GM23338 (cell line): ENCODE measurements around the gene SPIRE1. TPM values are rescaled to one million over a fixed set of nuclear protein-coding genes. Genes with fewer than 3 reads are reported as not detected.

Experiments used
- ATAC-seq: fragments of 200-7000 bp; cut with Tn5 transposase; 3 replicates; pipeline ENCODE4 v1.9.1; 2020
- DNase-seq: peaks from one replicate; pipeline ENCODE4 v3.0.0-alpha.2; 2015; ENCODE audit warnings: low spot score
- H2AFZ ChIP-seq: fragments of 200-600 bp; sonication (generic); 2 replicates; pipeline ENCODE4 v1.8.0; 2016; ENCODE audit warnings: antibody characterized with exemption, mild to moderate bottlenecking, moderate library complexity
- H3F3A ChIP-seq: fragments of 200-600 bp; sonication (generic); replicated peaks from 2 replicates; pipeline ENCODE4 v1.8.0; 2017; ENCODE audit warnings: antibody characterized with exemption, mixed run types, low read depth
- H3K27ac ChIP-seq: fragments of 200-600 bp; sonication (generic); 2 replicates; pipeline ENCODE4 v1.6.1; 2016; ENCODE audit warnings: low read depth
- H3K27me3 ChIP-seq: fragments of 200-600 bp; sonication (generic); 2 replicates; pipeline ENCODE4 v1.8.0; 2016; ENCODE audit warnings: mild to moderate bottlenecking, mixed run types, moderate library complexity; ENCODE audit not compliant: insufficient read depth
- H3K36me3 ChIP-seq: fragments of 200-600 bp; sonication (generic); 2 replicates; pipeline ENCODE4 v1.8.0; 2016; ENCODE audit warnings: mild to moderate bottlenecking; ENCODE audit not compliant: insufficient read depth
- H3K4me1 ChIP-seq: fragments of 200-600 bp; sonication (generic); 2 replicates; pipeline ENCODE4 v1.8.0; 2016; ENCODE audit warnings: mild to moderate bottlenecking, moderate library complexity; ENCODE audit not compliant: insufficient read depth
- H3K4me2 ChIP-seq: fragments of 200-600 bp; sonication (generic); 2 replicates; pipeline ENCODE4 v1.7.1; 2017; ENCODE audit warnings: mixed run types
- H3K4me3 ChIP-seq: fragments of 200-600 bp; sonication (generic); 2 replicates; pipeline ENCODE4 v1.6.1; 2016; ENCODE audit warnings: mixed run types
- H3K79me2 ChIP-seq: fragments of 200-600 bp; sonication (generic); replicated peaks from 2 replicates; pipeline ENCODE4 v1.8.0; 2017; ENCODE audit warnings: mild to moderate bottlenecking; ENCODE audit not compliant: insufficient read depth
- H3K9me2 ChIP-seq: fragments of 200-600 bp; sonication (generic); 2 replicates; pipeline ENCODE4 v1.8.0; 2017; ENCODE audit not compliant: insufficient read depth
- H4K20me1 ChIP-seq: fragments of 200-600 bp; sonication (generic); replicated peaks from 2 replicates; pipeline ENCODE4 v1.8.0; 2017; ENCODE audit warnings: mild to moderate bottlenecking; ENCODE audit not compliant: insufficient read depth
- H3K27ac Mint-ChIP-seq: 2 replicates; pipeline ENCODE4 v1.8.0; 2020; ENCODE audit warnings: inconsistent platforms, mild to moderate bottlenecking, moderate library complexity, mixed read lengths
- H3K27me3 Mint-ChIP-seq: 3 replicates; pipeline ENCODE4 v1.8.0; 2022; ENCODE audit warnings: low read depth, mild to moderate bottlenecking, moderate library complexity, mixed read lengths, inconsistent platforms; ENCODE audit not compliant: insufficient read depth, poor library complexity
- H3K36me3 Mint-ChIP-seq: 3 replicates; pipeline ENCODE4 v1.8.0; 2021; ENCODE audit warnings: low read depth, mild to moderate bottlenecking, inconsistent platforms, moderate library complexity, mixed read lengths
- H3K4me1 Mint-ChIP-seq: 3 replicates; pipeline ENCODE4 v1.8.0; 2020; ENCODE audit warnings: mild to moderate bottlenecking, inconsistent platforms, mixed read lengths
- H3K4me3 Mint-ChIP-seq: 3 replicates; pipeline ENCODE4 v1.8.0; 2021; ENCODE audit warnings: moderate library complexity, mild to moderate bottlenecking, inconsistent platforms, mixed read lengths
- H3K9me3 Mint-ChIP-seq: 3 replicates; pipeline ENCODE4 v1.8.0; 2020; ENCODE audit warnings: moderate library complexity, mild to moderate bottlenecking, inconsistent platforms, mixed read lengths
- CREB1 ChIP-seq: fragments of 250-450 bp; sonication (Bioruptor Pico); IDR thresholded peaks from 2 replicates; pipeline ENCODE4 v1.5.0; 2020; ENCODE audit warnings: low read depth, mild to moderate bottlenecking, moderate library complexity
- CTCF ChIP-seq, 2 experiments: fragments of 200-600 bp in 1 of 2; sonication (generic) in 1 of 2; conservative IDR thresholded peaks; 2 replicates each; pipeline versions ENCODE4 v1.5.1 to v1.6.1; 2016 to 2017; ENCODE audit warnings: antibody characterized with exemption in 2 of 2, low read depth in 2 of 2, mild to moderate bottlenecking in 2 of 2, moderate library complexity in 1 of 2
- EZH2phosphoT487 ChIP-seq: fragments of 200-600 bp; sonication (generic); IDR thresholded peaks from one replicate; pipeline ENCODE4 v1.8.1; 2018; ENCODE audit warnings: antibody characterized with exemption; ENCODE audit not compliant: unreplicated experiment
- JUNB ChIP-seq: IDR thresholded peaks from one replicate; pipeline ENCODE4 v1.6.1; 2016; ENCODE audit warnings: antibody characterized with exemption; ENCODE audit not compliant: unreplicated experiment
- REST ChIP-seq: IDR thresholded peaks from one replicate; pipeline ENCODE4 v1.6.1; 2018; ENCODE audit warnings: antibody characterized with exemption; ENCODE audit not compliant: unreplicated experiment
- ZNF114 ChIP-seq: fragments of 250-450 bp; sonication (Bioruptor Pico); IDR thresholded peaks from 2 replicates; pipeline ENCODE4 v1.5.0; 2020; ENCODE audit warnings: mild to moderate bottlenecking, moderate library complexity
- ZNF331 ChIP-seq: fragments of 250-450 bp; sonication (Bioruptor Pico); IDR thresholded peaks from 2 replicates; pipeline ENCODE4 v1.5.0; 2020; ENCODE audit warnings: low read depth, mild to moderate bottlenecking, moderate library complexity
- polyA plus RNA-seq: library from polyadenylated mRNA; unstranded; fragments of >200 nt; fragmentation: Nextera tagmentation; extraction: Ambion mirVana; gene quantifications from 2 replicates; pipeline ENCODE4 v1.2.1, GENCODE V29; 2016
- total RNA-seq: library from RNA; depleted of rRNA; stranded (reverse); fragments of >200 nt; shearing (Covaris generic); gene quantifications from 2 replicates; pipeline ENCODE4 v1.2.3, GENCODE V29; 2014
- TF ChIP-seq, protein P1 (sequence below): fragments of 250-450 bp; sonication (Bioruptor Pico); IDR thresholded peaks from 2 replicates; pipeline ENCODE4 v1.5.0; 2020; ENCODE audit warnings: mild to moderate bottlenecking, moderate library complexity

The SPIRE1 gene
- total and polyA plus RNA-seq, 2 experiments from 2014 or later: 2.9 to 15.5 TPM

- TF ChIP-seq, protein P1, sequence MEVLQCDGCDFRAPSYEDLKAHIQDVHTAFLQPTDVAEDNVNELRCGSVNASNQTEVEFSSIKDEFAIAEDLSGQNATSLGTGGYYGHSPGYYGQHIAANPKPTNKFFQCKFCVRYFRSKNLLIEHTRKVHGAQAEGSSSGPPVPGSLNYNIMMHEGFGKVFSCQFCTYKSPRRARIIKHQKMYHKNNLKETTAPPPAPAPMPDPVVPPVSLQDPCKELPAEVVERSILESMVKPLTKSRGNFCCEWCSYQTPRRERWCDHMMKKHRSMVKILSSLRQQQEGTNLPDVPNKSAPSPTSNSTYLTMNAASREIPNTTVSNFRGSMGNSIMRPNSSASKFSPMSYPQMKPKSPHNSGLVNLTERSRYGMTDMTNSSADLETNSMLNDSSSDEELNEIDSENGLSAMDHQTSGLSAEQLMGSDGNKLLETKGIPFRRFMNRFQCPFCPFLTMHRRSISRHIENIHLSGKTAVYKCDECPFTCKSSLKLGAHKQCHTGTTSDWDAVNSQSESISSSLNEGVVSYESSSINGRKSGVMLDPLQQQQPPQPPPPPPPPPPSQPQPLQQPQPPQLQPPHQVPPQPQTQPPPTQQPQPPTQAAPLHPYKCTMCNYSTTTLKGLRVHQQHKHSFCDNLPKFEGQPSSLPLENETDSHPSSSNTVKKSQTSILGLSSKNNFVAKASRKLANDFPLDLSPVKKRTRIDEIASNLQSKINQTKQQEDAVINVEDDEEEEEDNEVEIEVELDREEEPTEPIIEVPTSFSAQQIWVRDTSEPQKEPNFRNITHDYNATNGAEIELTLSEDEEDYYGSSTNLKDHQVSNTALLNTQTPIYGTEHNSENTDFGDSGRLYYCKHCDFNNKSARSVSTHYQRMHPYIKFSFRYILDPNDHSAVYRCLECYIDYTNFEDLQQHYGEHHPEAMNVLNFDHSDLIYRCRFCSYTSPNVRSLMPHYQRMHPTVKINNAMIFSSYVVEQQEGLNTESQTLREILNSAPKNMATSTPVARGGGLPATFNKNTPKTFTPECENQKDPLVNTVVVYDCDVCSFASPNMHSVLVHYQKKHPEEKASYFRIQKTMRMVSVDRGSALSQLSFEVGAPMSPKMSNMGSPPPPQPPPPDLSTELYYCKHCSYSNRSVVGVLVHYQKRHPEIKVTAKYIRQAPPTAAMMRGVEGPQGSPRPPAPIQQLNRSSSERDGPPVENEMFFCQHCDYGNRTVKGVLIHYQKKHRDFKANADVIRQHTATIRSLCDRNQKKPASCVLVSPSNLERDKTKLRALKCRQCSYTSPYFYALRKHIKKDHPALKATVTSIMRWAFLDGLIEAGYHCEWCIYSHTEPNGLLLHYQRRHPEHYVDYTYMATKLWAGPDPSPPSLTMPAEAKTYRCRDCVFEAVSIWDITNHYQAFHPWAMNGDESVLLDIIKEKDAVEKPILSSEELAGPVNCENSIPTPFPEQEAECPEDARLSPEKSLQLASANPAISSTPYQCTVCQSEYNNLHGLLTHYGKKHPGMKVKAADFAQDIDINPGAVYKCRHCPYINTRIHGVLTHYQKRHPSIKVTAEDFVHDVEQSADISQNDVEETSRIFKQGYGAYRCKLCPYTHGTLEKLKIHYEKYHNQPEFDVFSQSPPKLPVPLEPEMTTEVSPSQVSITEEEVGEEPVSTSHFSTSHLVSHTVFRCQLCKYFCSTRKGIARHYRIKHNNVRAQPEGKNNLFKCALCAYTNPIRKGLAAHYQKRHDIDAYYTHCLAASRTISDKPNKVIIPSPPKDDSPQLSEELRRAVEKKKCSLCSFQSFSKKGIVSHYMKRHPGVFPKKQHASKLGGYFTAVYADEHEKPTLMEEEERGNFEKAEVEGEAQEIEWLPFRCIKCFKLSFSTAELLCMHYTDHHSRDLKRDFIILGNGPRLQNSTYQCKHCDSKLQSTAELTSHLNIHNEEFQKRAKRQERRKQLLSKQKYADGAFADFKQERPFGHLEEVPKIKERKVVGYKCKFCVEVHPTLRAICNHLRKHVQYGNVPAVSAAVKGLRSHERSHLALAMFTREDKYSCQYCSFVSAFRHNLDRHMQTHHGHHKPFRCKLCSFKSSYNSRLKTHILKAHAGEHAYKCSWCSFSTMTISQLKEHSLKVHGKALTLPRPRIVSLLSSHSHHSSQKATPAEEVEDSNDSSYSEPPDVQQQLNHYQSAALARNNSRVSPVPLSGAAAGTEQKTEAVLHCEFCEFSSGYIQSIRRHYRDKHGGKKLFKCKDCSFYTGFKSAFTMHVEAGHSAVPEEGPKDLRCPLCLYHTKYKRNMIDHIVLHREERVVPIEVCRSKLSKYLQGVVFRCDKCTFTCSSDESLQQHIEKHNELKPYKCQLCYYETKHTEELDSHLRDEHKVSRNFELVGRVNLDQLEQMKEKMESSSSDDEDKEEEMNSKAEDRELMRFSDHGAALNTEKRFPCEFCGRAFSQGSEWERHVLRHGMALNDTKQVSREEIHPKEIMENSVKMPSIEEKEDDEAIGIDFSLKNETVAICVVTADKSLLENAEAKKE (CRISPR knock-in tag): no peak
- TF ChIP-seq EZH2phosphoT487 (no peak), ZNF114 (CRISPR knock-in tag) (no peak), REST (no peak), JUNB (no peak)
Measured at GRCh38 chr18:12463191-12463590, 194.7 kb downstream of the SPIRE1 start (continued).

DNA sequence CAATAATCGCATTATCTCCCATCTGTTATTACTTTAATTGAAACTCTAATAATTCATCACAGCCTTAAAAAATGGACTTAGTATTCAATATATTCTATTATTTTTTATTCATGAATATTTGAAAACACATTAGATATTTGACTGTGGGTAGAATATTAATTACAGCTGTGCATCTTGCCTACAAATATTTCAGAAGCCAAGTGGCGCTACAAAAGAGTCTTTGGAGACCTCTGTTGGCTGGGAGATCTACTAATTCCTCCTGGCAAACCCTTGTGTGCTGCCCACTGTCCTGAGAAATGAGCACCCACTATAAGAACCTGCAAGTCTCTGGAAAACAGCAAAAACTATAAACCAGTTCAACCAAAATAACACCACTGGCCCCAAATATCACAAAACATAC is 195.7 kb downstream of the SPIRE1 start:
- no peaks in the 10 kb centered on the region for H3K27me3 ChIP-seq
- DNase-seq (no peak), ATAC-seq (no peak)
- no peak for TF ChIP-seq ZNF114 (CRISPR knock-in tag)
- TF ChIP-seq CREB1 (CRISPR knock-in tag): no peak
- TF ChIP-seq ZNF331 (CRISPR knock-in tag): no peak
- no peak for TF ChIP-seq JUNB
- TF ChIP-seq CTCF (conservative IDR thresholded peaks at IDR 0.05; ENCODE audit: low read depth in 2 of 2): no peak
- no peaks in the 10 kb centered on the region for H3K36me3 ChIP-seq
- H3K4me2 ChIP-seq: no peak overlapping the region
- H2AFZ ChIP-seq: no peak overlapping the region
- no peaks in the 10 kb centered on the region for H3F3A ChIP-seq
- no peaks in the 10 kb centered on the region for H4K20me1 ChIP-seq
- no peak overlapping the region for H3K27ac ChIP-seq
- Mint-ChIP-seq H3K9me3 (no peaks in the 10 kb centered on the region), H3K27ac (no peak overlapping the region), H3K27me3 (no peaks in the 10 kb centered on the region), H3K4me1 (peaks cover 6% of the 10 kb centered on the region; the same call in 1 of the 3 replicates), H3K36me3 (peaks cover 2% of the 10 kb centered on the region; the same call in 1 of the 3 replicates), H3K4me3 (no peak overlapping the region)
- no peaks in the 10 kb centered on the region for H3K9me2 ChIP-seq
- H3K4me1 ChIP-seq: no peaks in the 10 kb centered on the region
- no peak overlapping the region for H3K4me3 ChIP-seq
- no peaks in the 10 kb centered on the region for H3K79me2 ChIP-seq
